ENCODE data around the gene CIAO1.

- no peak for TF ChIP-seq CTCF (IDR thresholded peaks at IDR 0.05 in 8 of 11, conservative IDR thresholded peaks at IDR 0.05 in 3 of 11)
- no peak for TF ChIP-seq POLR2A (IDR thresholded peaks at IDR 0.05)
- TF ChIP-seq POLR2AphosphoS5 (IDR thresholded peaks at IDR 0.05) = no peak
These were observed 25.5 kb upstream of the CIAO1 start for GRCh38 chr2:96240341-96241038.
